PC-9 (cell line): ENCODE data around the gene WNK2.

Source experiments
- CTCF ChIP-seq: fragments of 200-600 bp; sonication (generic); conservative IDR thresholded peaks from 2 replicates; pipeline ENCODE4 v1.6.1; 2017; ENCODE audit warnings: mixed run types, antibody characterized with exemption, mild to moderate bottlenecking, moderate library complexity
- EZH2 ChIP-seq: fragments of 200-600 bp; sonication (generic); IDR thresholded peaks from 2 replicates; pipeline ENCODE4 v1.8.0; 2017; ENCODE audit warnings: antibody characterized with exemption, low read depth

GRCh38 chr9:93303806-93304573 lies 120.1 kb downstream of the WNK2 start:
- TF ChIP-seq CTCF (no peak), EZH2 (no peak)
